ENCODE data around the gene OLFM3.

GRCh38 chr1:101846820-101847219 lies 149.9 kb downstream of the OLFM3 start:
- TF ChIP-seq, protein P1, sequence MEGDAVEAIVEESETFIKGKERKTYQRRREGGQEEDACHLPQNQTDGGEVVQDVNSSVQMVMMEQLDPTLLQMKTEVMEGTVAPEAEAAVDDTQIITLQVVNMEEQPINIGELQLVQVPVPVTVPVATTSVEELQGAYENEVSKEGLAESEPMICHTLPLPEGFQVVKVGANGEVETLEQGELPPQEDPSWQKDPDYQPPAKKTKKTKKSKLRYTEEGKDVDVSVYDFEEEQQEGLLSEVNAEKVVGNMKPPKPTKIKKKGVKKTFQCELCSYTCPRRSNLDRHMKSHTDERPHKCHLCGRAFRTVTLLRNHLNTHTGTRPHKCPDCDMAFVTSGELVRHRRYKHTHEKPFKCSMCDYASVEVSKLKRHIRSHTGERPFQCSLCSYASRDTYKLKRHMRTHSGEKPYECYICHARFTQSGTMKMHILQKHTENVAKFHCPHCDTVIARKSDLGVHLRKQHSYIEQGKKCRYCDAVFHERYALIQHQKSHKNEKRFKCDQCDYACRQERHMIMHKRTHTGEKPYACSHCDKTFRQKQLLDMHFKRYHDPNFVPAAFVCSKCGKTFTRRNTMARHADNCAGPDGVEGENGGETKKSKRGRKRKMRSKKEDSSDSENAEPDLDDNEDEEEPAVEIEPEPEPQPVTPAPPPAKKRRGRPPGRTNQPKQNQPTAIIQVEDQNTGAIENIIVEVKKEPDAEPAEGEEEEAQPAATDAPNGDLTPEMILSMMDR (conservative IDR thresholded peaks at IDR 0.05): no peak
- TF ChIP-seq EZH2 (IDR thresholded peaks at IDR 0.05; ENCODE audit: low read depth): no peak
